ENCODE results near the gene ARG1.

Gene ARG1

DNA sequence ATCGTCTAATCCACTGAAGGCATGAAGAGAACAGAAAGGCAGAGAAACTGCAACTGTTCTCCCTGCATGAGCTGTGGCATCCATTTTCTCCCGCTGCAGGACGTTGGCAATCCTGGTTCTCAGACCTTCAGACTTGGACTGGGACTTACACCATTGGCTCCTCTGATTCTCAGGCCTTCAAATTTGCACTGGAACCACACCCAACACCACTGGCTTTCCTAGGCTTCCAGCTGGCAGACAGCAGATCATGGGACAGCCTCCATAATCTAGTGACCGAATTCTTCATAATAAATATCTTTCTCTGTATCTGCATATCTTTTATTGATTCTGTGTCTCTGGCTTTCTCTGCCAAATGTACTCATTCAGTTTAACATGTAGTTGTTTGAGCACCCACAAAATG lies 14.1 kb upstream of the ARG1 start:
- H3K36me3 Mint-ChIP-seq = no peaks in the 10 kb centered on the region
- DNase-seq = no peak
- H3K9me3 Mint-ChIP-seq = no peaks in the 10 kb centered on the region
- no peak overlapping the region for H3K4me3 Mint-ChIP-seq
- H3K27me3 Mint-ChIP-seq = no peaks in the 10 kb centered on the region
- CTCF ChIA-PET = no interaction called here
- no peak overlapping the region for H3K27ac Mint-ChIP-seq
- H3K4me1 Mint-ChIP-seq = no peaks in the 10 kb centered on the region

DNA sequence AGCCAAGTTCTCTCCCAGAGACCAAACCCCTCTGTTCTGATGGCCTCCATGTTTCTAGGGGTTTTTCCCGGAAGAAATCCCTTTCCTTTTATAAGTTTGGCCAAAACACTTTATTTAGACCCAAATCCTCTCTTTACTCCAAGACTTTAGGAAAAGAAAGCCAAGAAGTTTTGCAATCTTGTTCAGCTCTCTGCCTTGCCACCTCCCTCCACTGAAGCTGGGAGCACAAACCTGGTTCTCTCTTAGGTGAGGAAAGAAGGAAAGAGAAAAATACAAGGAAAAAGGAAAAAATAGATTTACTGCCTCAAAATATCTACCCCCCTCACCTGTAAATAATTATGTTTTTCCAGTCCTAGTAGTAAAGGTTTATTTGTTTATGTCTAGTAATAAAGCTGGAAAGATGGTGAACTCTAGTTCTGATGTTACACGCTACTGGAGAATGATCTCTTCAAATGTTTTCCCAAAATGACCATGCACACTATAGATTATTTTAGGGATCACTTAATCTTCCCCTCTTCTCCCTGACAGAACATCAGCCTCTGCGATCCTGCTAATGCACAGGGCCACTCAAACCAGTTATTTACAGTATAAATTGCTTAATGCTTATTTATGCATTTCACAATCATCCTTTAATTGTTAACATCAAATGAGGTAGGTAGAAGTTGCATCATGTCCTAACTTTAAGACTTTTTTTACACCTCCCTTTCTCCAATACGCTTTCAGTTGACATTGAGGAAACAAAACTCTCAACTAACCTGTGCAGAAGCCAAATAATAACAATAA lies 10.9 kb upstream of the ARG1 start:
- H3K36me3 Mint-ChIP-seq = no peaks in the 10 kb centered on the region
- CTCF ChIA-PET = no interaction called here
- no peak for DNase-seq
- H3K4me1 Mint-ChIP-seq = no peaks in the 10 kb centered on the region
- no peaks in the 10 kb centered on the region for H3K27me3 Mint-ChIP-seq
- H3K9me3 Mint-ChIP-seq = no peaks in the 10 kb centered on the region
- no peak overlapping the region for H3K4me3 Mint-ChIP-seq
- no peak overlapping the region for H3K27ac Mint-ChIP-seq

DNA sequence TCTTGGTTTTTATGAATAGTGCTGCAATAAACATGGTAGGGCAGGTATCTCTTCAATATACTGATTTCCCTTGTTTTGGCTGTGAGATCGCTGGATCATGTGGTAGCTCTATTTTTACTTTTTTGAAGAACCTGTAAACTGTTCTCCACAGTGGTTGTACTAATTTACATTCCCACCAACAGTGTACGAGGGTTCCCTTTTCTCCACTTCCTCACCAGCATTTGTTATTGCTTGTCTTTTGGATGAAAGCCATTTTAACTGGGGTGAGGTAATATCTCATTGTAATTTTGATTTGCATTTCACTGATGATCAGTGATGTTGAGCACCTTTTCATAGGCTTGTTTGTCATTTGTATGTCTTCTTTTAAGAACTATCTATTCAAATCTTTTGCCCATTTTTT lies 8.0 kb upstream of the ARG1 start:
- no peaks in the 10 kb centered on the region for H3K36me3 Mint-ChIP-seq
- no peaks in the 10 kb centered on the region for H3K4me1 Mint-ChIP-seq
- no peak overlapping the region for H3K4me3 Mint-ChIP-seq
- no peaks in the 10 kb centered on the region for H3K9me3 Mint-ChIP-seq
- no peaks in the 10 kb centered on the region for H3K27me3 Mint-ChIP-seq
- CTCF ChIA-PET = interaction anchor here (3.0 kb wide), 1 partner anchor 45 kb away, joined by 8 read pairs; no protein-coding TSS in a partner anchor
- no peak for DNase-seq
- no peak overlapping the region for H3K27ac Mint-ChIP-seq

GRCh38 chr6:131568726-131569125 lies 4.3 kb upstream of the ARG1 start:
- Mint-ChIP-seq H3K4me1 (no peaks in the 10 kb centered on the region), H3K27ac (no peak overlapping the region), H3K9me3 (no peaks in the 10 kb centered on the region), H3K4me3 (no peak overlapping the region), H3K36me3 (peaks cover 6% of the 10 kb centered on the region), H3K27me3 (no peaks in the 10 kb centered on the region)
- no peak for DNase-seq
- CTCF ChIA-PET = no interaction called here

DNA sequence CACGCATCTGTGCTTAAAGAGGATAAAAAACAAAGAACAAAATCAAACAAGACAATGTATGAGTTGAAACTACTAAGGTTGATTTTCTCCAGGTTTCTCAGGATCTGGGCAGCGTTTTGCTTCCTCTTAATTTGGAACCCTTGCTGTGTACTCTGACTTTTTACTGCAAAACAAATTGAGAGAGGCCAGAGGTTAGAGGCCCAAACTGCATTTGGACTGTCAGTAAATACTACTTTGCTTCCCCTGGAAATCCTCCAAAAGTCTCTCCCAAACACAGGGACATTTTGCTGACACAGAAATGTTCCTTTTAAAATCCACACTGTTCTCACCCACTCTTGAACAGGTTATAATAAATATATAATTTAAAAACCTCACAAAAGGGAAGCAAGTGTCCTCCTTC lies 1.1 kb downstream of the ARG1 start:
- Mint-ChIP-seq H3K4me1 (no peaks in the 10 kb centered on the region), H3K27me3 (no peaks in the 10 kb centered on the region), H3K4me3 (no peak overlapping the region), H3K36me3 (peaks cover 7% of the 10 kb centered on the region), H3K9me3 (no peaks in the 10 kb centered on the region), H3K27ac (no peak overlapping the region)
- CTCF ChIA-PET = no interaction called here
- no peak for DNase-seq

DNA sequence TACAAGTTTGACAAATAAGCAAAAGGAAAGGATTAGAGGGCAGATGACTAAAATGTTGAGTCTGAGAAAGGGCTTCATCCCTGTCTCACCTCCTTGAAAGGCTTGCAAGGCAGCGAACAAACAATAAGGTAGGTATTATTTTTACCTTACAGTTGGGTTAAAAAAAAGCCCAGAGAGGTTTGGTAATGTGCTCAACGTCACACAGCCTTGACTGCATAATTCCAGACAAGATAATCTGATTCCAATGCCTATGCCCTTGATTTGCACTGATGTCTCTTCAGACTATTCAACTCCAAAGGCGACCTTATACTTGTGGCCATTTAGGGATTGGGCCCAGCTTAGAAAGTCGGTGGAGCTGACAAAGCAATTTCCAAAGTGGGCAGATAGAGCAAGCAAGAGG lies 1.7 kb downstream of the ARG1 start:
- DNase-seq = no peak

GRCh38 chr6:131575834-131576478 lies 2.9 kb downstream of the ARG1 start:
- peaks cover 12% of the 10 kb centered on the region for H3K36me3 Mint-ChIP-seq
- DNase-seq = no peak
- H3K4me1 Mint-ChIP-seq = no peaks in the 10 kb centered on the region
- H3K4me3 Mint-ChIP-seq = no peak overlapping the region
- no peaks in the 10 kb centered on the region for H3K9me3 Mint-ChIP-seq
- no peak overlapping the region for H3K27ac Mint-ChIP-seq
- no peaks in the 10 kb centered on the region for H3K27me3 Mint-ChIP-seq
- CTCF ChIA-PET = no interaction called here

More for the DNA sequence above, 1.7 kb downstream of the ARG1 start:
- CTCF ChIA-PET = no interaction called here
- peaks cover 7% of the 10 kb centered on the region for H3K36me3 Mint-ChIP-seq
- H3K27ac Mint-ChIP-seq = no peak overlapping the region
- H3K4me3 Mint-ChIP-seq = no peak overlapping the region
- no peaks in the 10 kb centered on the region for H3K9me3 Mint-ChIP-seq
- no peaks in the 10 kb centered on the region for H3K27me3 Mint-ChIP-seq
- no peaks in the 10 kb centered on the region for H3K4me1 Mint-ChIP-seq

DNA sequence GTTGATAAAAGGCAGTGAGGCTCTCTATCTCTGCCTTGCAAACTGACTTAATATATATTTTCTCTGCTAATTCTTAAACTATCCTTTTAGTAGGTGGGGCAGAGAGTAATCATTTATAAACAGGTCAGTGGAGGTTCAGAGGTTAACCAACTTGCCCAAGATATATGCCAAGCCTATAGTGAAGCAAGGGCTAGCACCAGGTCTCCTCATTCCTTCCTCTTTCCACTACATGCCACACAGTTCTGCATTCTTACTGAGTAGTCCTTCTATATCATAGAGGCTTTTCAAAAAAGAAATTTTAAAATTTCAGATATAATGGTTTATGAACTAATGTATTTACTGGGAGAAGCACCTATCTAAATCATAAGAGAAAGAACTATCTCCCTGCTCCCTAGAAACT lies 8.5 kb downstream of the ARG1 start:
- Mint-ChIP-seq H3K4me1 (no peaks in the 10 kb centered on the region), H3K27ac (no peak overlapping the region), H3K36me3 (peaks cover 22% of the 10 kb centered on the region), H3K9me3 (no peaks in the 10 kb centered on the region), H3K4me3 (no peak overlapping the region), H3K27me3 (no peaks in the 10 kb centered on the region)
- CTCF ChIA-PET = no interaction called here
- no peak for DNase-seq

- H3K4me1 Mint-ChIP-seq = no peaks in the 10 kb centered on the region
- no peaks in the 10 kb centered on the region for H3K27me3 Mint-ChIP-seq
- no peak overlapping the region for H3K4me3 Mint-ChIP-seq
- no peak overlapping the region for H3K27ac Mint-ChIP-seq
- CTCF ChIA-PET = no interaction called here
- peaks cover 37% of the 10 kb centered on the region for H3K36me3 Mint-ChIP-seq
- no peaks in the 10 kb centered on the region for H3K9me3 Mint-ChIP-seq
- DNase-seq = no peak
Measured at GRCh38 chr6:131586543-131586942, 13.5 kb downstream of the ARG1 start.

DNA sequence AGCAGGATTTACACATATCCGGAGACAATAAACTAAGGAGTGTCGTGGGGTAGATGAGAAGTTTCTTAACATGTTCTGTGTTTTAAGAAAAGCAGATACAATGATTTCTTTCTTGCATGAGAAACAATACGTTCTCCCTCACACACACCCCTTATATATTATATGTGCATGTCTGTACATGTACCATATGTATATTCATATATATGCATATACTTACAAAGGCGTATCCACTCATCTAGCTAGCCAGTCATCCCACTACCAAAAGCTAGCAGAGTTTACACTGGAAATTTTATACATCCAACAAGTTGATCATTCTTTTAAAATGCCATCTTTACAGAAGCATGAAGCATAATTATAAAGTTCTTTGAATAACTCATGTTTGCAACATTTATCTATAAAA lies 14.9 kb downstream of the ARG1 start:
- Mint-ChIP-seq H3K9me3 (no peaks in the 10 kb centered on the region), H3K27me3 (no peaks in the 10 kb centered on the region), H3K4me1 (no peaks in the 10 kb centered on the region), H3K36me3 (peaks cover 42% of the 10 kb centered on the region), H3K27ac (no peak overlapping the region), H3K4me3 (no peak overlapping the region)
- CTCF ChIA-PET = no interaction called here
- no peak for DNase-seq

DNA sequence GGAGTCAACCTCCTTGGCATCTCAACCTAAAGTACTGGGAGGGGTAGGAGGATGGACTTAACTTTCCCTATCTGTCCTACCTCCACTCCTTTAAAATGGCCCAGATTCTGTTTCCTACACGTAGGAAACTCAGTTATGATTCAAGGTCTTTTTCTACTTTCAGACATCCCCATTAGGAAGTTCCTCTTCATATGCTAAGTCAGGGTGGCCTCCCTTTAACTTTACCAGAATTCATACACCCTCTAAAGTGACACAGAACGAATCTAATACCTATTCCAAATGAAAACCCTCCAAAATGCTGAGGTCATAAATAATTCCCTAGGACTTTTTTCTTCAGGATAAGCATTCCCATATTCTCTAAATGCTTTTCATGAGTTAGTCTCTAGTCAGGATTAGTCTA lies 15.6 kb downstream of the ARG1 start:
- Mint-ChIP-seq H3K27me3 (no peaks in the 10 kb centered on the region), H3K9me3 (no peaks in the 10 kb centered on the region), H3K4me1 (no peaks in the 10 kb centered on the region), H3K27ac (no peak overlapping the region), H3K36me3 (peaks cover 44% of the 10 kb centered on the region), H3K4me3 (no peak overlapping the region)
- DNase-seq = no peak
- CTCF ChIA-PET = no interaction called here

- CTCF ChIA-PET = interaction anchor here (2.5 kb wide), 1 partner anchor 35 kb away, joined by 9 read pairs; the partner anchor contains the start of gene MED23
- H3K36me3 Mint-ChIP-seq = peaks cover 45% of the 10 kb centered on the region
- no peak for DNase-seq
- H3K27ac Mint-ChIP-seq = no peak overlapping the region
- H3K4me3 Mint-ChIP-seq = no peak overlapping the region
- no peaks in the 10 kb centered on the region for H3K27me3 Mint-ChIP-seq
- no peaks in the 10 kb centered on the region for H3K9me3 Mint-ChIP-seq
- no peaks in the 10 kb centered on the region for H3K4me1 Mint-ChIP-seq
Measured at GRCh38 chr6:131592935-131593334, 19.9 kb downstream of the ARG1 start.

GRCh38 chr6:131594074-131594473 lies 21.0 kb downstream of the ARG1 start:
- Mint-ChIP-seq H3K27me3 (no peaks in the 10 kb centered on the region), H3K4me1 (no peaks in the 10 kb centered on the region), H3K27ac (no peak overlapping the region), H3K4me3 (no peak overlapping the region), H3K9me3 (no peaks in the 10 kb centered on the region), H3K36me3 (peaks cover 52% of the 10 kb centered on the region)
- CTCF ChIA-PET = no interaction called here
- DNase-seq = no peak

DNA sequence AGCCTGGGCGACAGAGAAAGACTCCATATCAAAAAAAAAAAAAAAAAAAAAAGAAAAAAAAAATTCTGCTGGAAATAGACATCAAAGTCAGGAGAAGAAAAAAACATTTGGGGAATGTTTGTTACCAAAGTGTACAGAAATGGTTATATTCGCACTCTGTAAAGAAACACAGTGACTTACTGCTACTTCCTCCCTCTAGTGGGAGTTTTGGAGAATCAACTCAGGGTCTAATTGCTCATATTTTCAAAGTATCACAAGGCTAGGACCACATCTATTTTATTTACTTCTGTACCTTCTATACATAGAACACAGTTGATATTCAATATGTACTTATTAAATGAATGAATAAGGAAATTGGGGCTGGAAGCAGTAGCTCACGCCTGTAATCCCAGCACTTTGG lies 24.4 kb downstream of the ARG1 start:
- CTCF ChIA-PET = interaction anchor here (0.6 to 1.0 kb wide), 3 partner anchors 31 to 386 kb away, joined by 3 to 4 read pairs (median 3); no protein-coding TSS in a partner anchor
- H3K4me1 Mint-ChIP-seq = no peaks in the 10 kb centered on the region
- no peak overlapping the region for H3K4me3 Mint-ChIP-seq
- H3K36me3 Mint-ChIP-seq = peaks cover 46% of the 10 kb centered on the region
- no peak overlapping the region for H3K27ac Mint-ChIP-seq
- H3K9me3 Mint-ChIP-seq = no peaks in the 10 kb centered on the region
- H3K27me3 Mint-ChIP-seq = no peaks in the 10 kb centered on the region
- DNase-seq = no peak

- H3K9me3 Mint-ChIP-seq = no peaks in the 10 kb centered on the region
- H3K4me3 Mint-ChIP-seq = no peak overlapping the region
- no peak overlapping the region for H3K27ac Mint-ChIP-seq
- DNase-seq = no peak
- no peaks in the 10 kb centered on the region for H3K4me1 Mint-ChIP-seq
- no peaks in the 10 kb centered on the region for H3K27me3 Mint-ChIP-seq
- CTCF ChIA-PET = no interaction called here
- H3K36me3 Mint-ChIP-seq = peaks cover 36% of the 10 kb centered on the region
Measured at GRCh38 chr6:131600716-131601115, 27.7 kb downstream of the ARG1 start.

All from activated naive CD4-positive, alpha-beta T cell treated with anti-CD3 and anti-CD28 coated beads, Interleukin-2, amount 10 ng/mL, durations not matched to agents 7 days and 5 days (primary cell).